ENCODE data around the gene GTF2A1.
A peak's percentile ranks its signal among the peaks of the same experiment; 100 is the strongest.

The GTF2A1 gene

DNA sequence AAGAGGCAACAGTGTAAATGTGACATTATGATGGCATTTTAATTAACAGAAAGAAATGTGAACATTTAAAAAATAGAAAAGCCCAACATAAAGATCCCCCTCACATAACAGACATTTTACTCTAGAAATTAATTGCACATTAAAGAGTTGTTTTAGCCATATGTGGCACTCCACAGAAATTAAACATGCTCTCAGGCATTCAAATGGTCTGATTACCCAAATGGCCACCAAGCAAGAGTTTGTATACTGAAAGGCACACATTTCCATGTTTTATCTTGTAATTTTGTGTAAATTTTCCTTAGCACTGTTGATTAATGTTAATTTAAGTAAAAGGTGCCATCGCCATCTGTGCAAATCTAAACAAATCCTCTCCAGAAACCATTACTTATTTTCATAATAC lies 43.5 kb downstream of the GTF2A1 start:
- no peak for DNase-seq

DNA sequence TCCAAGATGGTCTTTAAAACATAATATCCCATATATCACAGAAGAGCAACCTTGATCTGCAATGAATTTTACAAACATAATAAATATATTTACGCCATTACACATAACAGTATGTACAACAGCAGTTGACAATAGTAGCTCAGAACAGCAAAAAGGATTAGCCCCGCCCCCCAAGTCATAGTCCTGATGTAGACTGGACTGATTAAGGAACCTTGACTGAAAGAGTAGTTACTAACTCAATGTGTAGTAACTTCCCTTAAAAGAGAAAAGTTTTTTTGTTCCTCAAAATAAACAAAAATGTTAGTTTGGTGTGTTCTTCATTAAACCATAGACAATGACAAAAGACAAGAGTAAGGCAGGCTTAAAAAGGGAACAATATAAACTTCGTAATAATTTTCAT lies 44.5 kb downstream of the GTF2A1 start:
- no peak for DNase-seq

DNA sequence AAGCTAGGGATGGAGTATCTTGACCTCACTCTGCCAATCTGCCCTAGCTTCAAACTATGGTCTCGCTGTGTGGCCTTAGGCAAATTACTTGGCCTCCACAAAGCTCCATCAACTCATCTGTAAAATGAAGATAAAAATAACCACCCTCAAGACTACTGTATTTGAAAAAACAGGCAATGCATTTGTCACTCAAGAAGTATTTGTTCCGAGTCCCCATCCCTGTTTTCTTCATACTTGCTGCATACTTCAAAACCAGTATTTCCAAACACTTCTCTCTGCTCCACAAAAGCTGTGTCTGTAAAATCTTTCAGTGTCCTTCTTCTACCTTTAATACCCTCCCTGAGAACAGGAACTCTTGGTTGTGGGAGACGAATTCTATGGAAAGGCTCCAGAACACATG lies 47.9 kb downstream of the GTF2A1 start:
- no peak for DNase-seq

DNA sequence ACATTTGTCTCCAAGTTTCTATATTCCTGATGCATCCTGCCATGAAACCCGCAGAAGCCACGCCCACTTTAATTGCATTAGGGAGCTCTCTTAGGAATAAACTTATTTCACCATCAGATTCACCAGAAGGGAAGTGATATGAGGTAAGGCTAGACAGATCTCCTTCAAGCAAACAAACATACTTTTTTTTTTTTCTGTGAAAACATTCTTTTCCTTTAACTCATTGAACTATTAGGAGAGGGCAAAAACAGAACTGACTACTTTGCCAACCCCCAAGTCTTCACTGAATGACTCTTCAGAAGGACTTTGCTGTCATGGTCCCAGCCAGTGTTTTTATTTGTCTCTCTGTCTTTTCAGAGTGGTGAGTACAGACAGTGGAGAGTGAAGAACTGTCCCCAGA lies 48.4 kb downstream of the GTF2A1 start:
- no peak for DNase-seq

DNA sequence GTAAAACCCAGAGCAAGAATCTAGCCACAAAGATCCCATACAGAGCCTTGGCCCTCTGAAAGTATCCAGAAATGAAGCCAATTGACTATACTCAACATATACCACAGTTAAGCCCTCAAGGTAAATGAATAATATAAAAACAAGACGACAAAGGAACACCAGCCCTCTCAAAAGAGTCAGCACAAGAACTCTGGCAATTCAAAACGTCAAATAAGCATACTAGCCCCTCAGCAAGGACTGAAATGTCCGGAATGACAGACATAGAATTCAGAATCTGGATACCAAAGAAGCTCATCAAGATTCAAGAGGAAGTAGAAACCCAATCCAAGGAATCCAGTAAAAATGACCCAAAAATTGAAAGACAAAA lies 49.9 kb downstream of the GTF2A1 start:
- no peak for DNase-seq

DNA sequence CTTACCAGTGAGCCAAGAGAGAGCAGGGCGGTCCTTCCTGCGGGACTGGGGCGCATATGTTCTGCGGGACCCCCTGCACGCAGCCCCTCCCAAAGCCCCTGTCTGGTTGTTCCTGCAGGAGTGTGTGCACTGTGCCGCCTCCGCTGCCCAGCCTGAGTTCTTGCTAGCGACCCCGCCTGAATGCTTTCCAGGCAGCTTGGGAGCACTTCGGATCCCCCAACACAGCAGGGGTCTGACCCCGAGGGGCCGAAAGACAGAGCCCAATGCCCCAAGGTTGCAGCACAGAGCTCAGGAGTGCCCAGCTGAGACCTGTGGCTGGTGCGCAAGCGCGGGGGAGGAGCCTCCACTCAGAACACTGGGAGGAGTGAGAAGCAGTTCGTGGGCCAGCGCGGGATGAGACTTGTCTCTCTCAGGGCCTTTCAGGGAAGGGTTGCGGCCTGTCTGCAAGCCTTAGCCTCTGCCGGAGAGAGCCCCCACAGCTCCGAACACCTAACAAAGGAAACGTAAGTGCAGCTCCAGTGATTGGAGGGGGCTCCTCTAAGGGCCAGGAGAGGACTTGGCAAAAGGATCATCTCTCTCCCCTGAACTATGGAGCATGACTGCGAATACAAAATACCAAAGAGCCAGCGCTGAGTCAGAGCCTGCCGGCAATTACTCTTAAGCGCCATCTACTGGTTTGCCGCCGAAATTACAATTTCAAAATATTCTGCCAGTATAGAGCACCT lies 50.5 kb downstream of the GTF2A1 start:
- peak; percentile 81 to 93 (median 82) for DNase-seq

DNA sequence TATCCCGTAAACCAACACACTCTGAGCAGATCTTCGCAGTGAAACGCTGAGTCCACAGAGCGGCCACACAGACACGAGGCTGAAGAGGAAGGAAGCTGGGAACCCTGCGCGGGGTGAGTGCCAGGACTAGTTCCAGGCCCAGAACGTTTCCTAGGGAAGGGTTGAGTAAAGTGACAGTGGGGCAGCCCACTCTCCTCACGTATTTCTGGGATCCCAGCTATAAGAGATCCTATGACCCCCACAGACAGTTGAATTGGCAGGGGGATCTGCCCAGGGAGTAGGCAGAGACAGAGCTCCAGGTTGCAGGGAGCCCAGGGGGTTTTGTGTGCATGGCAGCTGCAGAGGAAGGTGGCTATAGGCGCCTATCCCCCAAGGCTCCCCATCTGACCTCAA lies 51.1 kb downstream of the GTF2A1 start:
- peak in 1 of 5 experiments; percentile 37 for DNase-seq

DNA sequence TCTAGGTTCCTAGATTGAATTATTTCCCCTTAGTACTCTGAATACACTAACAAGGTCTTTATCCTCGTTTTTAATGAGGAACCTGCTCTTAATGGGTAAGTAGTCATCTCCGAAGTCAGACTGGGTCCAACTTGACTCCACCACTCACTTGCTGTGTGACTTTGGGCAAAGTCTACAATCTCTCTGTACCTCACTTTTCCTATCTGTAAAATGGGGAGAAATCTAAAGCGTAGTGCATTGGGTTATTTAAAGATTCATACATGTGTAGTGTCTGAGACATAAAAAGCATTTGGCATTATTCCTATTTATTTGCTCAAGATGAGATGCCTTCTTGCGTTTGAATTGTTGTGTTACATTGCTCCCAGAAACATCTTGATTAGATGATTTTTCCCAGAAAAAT lies 51.5 kb downstream of the GTF2A1 start:
- no peak for DNase-seq

DNA sequence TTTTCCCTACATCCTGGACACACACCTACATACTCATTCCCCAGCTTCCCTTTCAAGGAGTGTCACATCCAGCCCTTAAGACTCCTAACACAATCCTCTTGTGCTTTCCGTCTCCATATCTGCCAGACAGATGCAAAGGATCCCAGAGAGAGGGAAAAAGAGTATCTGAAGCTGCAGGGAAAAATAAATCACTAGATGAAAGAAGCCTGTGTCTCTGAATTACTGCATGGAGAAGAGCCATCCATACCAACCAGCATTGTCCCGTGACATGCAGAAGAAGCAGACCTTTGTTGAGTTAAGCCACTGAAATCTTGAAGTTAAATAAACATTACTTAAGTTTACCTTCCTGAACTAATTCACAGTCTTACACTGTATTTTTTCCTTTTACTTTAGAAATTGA lies 54.6 kb downstream of the GTF2A1 start:
- DNase-seq = no peak

DNA sequence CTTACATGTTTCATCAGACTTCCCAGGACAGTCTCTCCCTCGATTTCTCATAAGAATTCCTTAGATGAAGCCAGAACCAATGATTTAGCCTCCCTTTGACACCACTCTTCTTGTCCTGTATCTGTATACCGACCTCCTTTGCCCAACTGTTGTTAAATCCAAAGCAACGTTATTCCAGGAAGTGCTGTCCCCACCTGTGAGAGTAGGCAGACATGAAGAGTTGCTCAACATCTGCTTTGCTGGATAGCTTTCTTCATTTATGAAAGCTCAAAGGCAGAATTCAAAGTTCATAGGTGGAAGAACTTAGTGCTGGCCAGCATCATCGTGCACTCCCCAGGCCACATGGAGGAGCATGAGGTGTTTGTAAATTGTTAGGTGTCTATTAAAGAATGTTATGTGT lies 55.6 kb downstream of the GTF2A1 start:
- no peak for DNase-seq

DNA sequence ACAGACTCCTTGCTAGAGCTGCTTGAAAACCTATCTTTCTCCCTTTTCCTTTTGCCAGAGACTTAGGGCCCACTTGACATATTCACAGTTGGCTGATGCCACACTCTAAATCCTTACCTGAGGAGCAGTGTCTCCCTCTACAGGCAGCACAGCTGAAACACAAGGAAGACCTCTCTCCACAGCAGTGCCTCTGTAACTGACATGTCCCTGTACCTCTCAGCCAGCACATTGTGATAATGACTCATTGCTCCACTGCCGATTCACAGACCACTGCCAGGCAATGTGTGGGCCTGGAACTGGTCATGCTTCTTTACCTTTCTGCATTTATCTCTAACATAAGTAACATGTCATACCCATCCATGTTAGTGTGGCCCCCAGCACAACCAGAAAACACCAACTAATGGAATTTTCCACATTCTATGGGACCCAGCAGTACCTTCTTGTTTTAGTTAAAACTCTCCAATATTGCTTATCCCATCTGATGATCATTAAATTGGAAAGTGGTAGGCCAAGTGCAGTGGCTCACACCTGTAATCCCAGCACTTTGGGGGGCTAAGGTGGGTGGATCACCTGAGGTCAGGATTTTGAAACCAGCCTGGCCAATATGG lies 56.5 kb downstream of the GTF2A1 start:
- DNase-seq = peak in 2 of 5 experiments; percentile 20 to 82

DNA sequence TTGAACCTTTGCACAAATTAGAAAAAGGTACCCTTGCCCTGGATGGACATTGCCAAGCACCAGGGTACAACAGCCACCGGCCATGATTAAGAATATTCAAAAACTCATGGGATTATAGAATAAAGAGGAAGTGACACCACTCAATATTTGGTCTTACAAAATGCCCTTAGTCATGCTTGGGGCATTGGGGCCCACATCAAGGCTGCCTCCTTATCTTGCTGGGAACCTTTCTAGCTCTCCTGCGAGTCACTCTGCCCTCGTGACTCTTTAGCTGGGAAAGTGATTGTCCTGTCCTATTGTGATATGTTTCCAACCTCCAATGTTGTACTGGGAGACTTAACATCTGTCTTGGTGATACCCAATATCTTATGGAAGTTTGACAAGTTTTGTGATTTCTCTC lies 57.8 kb downstream of the GTF2A1 start:
- no peak for DNase-seq

DNA sequence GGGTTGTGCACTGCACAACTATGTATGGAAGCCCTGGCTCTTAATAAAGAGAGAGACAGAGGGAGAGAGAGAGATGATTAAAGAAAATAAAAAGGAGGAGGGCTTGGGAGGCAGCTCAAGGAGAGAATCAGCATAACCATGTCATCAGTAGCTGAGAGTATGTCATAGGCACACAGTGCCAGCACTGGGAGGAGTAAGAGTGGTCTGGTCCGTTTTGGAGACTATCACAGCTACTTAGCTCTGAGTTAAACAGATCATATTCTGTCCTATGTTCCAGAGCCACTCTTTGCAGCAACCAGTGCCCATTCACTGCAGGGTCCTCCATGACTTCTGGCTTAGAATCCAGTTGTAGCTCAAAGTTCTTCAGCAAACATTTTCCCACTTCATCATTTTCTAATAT lies 59.0 kb downstream of the GTF2A1 start:
- no peak for DNase-seq

DNA sequence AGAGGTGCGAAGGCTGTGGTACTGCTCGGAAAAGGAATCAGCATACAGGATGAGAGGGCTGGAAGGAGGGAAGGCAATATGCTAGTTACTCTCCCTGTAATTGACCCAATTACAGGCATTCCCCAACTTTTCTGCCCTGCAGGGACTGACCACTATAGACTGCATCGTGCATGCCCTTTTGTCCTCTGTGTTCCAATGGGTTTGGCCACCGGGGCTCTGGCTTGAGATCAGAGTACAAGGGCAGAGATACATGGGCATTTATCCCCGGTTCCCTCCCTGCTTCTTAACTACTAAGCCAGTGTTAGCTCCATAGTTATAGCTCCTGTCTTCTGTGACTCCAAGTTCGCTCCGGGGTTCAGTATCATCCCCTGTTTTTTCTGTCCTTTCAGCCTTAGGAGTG lies 59.7 kb downstream of the GTF2A1 start:
- no peak for DNase-seq

DNA sequence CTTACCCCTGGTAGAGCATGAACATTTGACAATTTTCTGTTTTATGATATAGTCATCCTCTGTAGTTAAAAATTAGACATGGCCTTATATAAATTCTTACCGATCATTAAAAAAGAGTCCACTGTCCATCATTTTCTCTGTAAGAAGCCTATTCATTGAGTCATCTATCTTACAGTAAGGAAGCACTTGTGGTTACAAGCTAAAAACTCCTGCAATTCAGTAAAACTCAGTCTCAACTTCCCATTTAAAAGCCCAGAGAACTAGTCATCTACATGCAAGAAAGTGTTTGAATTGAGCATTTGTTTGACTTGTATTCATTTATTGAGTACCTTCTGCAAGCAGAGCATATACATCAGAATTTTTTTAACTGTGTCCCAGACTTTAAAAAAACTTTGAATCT lies 63.3 kb downstream of the GTF2A1 start:
- no peak for DNase-seq

DNA sequence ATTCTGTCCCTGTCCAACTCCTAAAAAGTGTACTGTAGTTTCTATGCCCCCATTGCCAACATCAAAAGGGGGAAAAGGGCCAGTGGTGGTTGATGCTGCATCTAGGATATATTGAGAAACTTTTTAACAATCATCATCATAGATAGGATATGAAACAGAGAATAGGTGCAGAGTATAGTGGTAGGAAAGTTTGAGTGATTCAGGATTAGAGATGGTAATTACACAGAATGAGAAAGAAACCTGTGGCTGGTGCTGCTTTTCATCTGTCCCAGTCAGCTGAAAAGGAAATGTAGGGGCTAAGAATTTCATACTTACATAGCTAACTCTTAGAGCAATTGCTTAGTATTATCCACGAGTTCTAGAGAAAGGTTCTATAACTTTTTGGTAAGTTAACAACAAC lies 67.6 kb downstream of the GTF2A1 start:
- no peak for DNase-seq

DNA sequence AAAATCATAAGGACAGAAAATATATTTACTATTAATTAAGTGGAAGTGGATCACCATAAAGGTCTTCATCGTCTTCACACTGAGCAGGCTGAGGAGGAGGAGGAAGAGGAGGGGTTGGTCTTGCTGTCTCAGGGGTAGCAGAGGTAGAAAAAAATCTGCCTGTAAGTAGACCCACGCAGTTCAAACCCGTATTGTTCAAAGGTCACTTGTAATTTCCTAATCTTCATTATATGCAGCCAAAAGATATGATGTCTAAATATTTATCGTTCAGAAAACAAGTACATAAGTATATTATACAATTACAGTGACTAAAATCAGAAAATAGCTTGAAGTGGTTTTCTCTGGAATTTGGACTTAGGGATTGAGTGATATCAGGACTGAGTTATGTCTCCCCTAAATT lies 72.1 kb downstream of the GTF2A1 start:
- no peak for DNase-seq

DNA sequence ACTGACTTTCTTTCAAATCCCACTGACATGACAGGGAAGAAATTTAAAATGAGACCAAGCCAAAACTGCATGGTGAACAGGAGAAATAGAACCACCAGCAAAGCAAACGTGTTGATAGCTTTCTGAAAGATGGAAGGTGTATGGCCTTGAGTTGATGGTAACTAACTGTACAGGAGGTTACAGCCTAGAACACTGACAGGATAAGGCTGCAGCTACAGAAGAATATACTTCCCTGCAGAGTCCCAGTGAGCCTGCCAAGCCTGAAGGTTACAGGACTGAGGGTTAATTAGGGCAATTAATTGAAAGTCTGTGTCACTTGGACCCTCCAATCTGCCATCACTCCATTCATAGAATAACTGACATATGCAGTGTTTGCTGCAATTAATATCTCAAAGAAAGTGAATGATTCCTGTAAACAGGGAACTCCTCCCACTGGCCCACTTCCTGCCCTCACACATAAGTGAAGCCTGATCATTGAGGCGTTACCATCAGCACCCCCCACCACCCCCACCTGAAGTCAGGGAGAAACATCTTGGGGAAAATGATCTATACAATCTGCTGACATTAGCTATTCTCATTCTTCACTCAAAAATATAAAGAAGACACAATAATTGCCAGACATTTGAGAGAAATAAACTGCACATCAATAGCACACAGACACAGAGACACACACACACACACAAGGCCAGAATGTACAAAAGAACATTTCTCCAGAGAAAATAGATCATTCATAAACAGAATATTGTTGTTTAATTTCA lies 73.4 kb downstream of the GTF2A1 start:
- DNase-seq = no peak

DNA sequence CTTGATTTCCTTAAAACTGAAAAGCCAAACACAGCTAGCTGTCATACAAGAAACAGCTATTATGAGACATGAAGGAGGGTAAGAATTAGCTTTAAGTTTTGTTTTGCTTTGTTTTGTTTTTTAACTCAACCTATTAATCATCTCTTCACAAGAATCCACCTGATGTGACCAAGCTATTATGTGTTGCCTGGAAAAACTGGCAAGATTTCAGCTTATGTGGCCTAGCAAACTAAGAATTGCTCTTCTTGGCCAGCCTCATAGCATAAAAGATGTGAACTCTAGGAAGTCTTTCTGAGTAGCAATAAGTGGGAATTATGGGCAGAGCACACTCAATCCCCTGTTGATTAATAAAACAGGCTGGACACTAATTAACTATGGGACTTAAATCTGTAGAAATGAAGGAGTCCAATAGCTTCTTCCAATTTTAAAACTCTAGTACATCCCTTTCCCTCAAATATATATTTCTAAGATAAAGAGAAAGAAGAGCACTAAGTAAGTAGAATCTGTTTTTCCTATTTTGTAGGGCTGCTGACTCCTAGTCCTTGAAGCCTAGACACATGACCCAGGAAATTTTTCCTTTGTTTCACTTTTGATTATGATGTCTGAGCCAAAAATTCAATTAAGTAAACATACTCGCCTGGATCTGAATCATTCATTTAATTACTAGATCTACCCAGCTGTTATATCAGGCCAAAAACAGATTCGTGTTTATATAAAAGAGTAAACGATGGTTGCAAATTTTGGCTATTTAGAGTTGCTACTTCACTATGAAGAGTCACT lies 75.7 kb downstream of the GTF2A1 start:
- DNase-seq = no peak

DNA sequence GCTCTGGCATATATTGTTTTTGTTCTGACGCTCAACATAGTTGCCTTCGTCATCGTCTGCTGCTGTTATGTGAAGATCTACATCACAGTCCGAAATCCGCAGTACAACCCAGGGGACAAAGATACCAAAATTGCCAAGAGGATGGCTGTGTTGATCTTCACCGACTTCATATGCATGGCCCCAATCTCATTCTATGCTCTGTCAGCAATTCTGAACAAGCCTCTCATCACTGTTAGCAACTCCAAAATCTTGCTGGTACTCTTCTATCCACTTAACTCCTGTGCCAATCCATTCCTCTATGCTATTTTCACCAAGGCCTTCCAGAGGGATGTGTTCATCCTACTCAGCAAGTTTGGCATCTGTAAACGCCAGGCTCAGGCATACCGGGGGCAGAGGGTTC lies 77.0 kb downstream of the GTF2A1 start:
- DNase-seq = no peak

DNA sequence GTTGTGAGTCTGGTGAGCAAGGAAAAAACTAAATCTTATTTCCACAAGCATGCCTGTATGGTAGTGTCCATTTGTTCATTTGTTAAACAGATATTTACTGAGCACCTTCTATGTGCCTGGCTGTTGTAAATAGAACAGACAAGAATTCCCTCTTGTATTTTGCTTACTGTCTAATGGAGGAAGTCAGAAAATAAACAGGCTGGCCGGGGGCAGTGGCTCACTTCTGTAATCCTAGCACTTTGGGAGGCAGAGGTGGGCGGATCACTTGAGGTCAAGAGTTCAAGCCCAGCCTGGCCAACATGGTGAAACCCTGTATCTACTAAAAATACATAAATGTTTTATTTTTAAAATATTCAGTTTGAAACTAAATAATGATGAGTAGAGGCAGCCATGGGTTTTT lies 79.3 kb downstream of the GTF2A1 start:
- DNase-seq = no peak

DNA sequence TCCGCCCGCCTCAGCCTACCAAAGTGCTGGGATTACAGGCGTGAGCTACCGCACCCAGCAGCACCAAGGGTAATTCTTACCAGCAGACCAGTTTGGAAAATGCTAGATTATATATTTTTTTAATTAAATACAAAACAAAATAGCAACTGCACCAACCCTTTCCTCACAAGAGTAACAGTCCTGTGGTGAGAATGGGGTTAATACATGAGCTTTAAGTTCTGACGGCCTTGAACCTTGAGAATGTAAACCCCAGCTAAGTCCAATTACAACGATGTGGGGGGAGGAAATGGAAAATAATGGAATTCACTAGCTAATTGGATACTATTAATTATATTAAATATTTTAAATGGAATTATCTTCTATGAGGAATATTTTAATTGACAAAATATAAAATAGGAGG lies 82.3 kb downstream of the GTF2A1 start:
- no peak for DNase-seq

DNA sequence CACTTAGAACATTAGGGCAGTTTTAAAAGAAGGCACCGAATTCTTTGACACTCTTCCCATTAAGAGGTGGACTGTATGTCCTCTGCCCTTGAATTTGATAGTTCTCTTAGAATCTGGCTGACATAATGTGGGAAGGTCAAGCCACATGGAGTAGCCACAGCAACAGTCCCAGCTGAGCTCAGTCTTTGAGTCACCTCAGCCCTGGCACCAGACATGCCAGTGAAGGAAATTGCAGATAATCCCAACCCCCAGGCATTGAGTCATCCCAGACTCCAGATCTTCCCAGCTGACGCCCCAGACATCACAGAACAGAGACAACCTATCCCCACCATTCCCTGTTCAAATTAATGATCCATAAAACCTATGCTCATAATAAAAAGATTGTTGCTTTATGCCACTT lies 83.4 kb downstream of the GTF2A1 start:
- DNase-seq = no peak

DNA sequence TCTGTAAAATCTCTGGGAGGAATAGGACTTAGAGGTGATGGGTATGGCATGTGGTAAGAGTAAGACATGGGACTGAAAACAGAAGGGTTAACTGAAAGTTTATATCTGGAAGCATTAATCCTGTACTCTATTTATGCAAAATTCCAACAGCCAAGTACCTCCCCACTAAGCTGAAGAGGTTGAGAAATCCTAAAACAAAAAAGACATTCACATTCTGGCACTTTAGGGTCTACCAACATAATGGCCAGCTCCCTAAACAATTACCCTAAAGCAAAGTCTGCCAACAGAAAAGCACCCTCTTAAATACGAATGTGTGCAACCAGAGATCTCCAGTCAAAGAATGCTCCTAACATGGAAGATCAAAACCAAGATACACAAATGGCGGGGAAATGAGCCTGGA lies 87.4 kb downstream of the GTF2A1 start:
- DNase-seq = no peak
